ENCODE data around the gene REXO1. TPM values are rescaled to one million over a fixed set of nuclear protein-coding genes. Genes with fewer than 3 reads are reported as not detected.
"Not testable (repeated sequence)": the region's sequence is repeated elsewhere in the genome, so short reads cannot be mapped to it uniquely, and the experiment has no call there.

REXO1 gene
- 2.4 and 3.8 TPM in 2 replicates for total RNA-seq

- DNase-seq (ENCODE audit: low read depth), result peak; percentile 86
- no peak for FAIRE-seq
- H3K27me3 ChIP-seq (ENCODE audit: control insufficient read depth, insufficient read depth, low read length), result no peaks in the 10 kb centered on the region
- H3K36me3 ChIP-seq (ENCODE audit: control insufficient read depth, insufficient read depth, low read length), result peaks cover 10% of the 10 kb centered on the region
- peak; percentile 88 for TF ChIP-seq CTCF (IDR thresholded peaks at IDR 0.05; ENCODE audit: insufficient read depth, low read length, severe bottlenecking)
- peak within 1 kb of the TSS; percentile 99 for H3K4me3 ChIP-seq (ENCODE audit: low read depth, low read length)
Observed at GRCh38 chr19:1848399-1849131, at the start of gene REXO1. TSS of gene REXO1 (minus strand) at chr19:1848483. CDS start at chr19:1848358, 125 bp downstream.

GRCh38 chr19:1896508-1896907 is 48.2 kb upstream of the REXO1 start:
- no peaks in the 10 kb centered on the region for H3K27me3 ChIP-seq (ENCODE audit: control insufficient read depth, insufficient read depth, low read length)
- H3K4me3 ChIP-seq (ENCODE audit: low read depth, low read length), result no peak overlapping the region
- DNase-seq (ENCODE audit: low read depth) (no peak), FAIRE-seq (no peak)
- no peaks in the 10 kb centered on the region for H3K36me3 ChIP-seq (ENCODE audit: control insufficient read depth, insufficient read depth, low read length)
- no peak for TF ChIP-seq CTCF (IDR thresholded peaks at IDR 0.05; ENCODE audit: insufficient read depth, low read length, severe bottlenecking)

GRCh38 chr19:1893791-1894190 is 45.5 kb upstream of the REXO1 start:
- no peak for DNase-seq (ENCODE audit: low read depth)
- Histone ChIP-seq H3K27me3 (ENCODE audit: control insufficient read depth, insufficient read depth, low read length) (no peaks in the 10 kb centered on the region), H3K4me3 (ENCODE audit: low read depth, low read length) (no peak overlapping the region), H3K36me3 (ENCODE audit: control insufficient read depth, insufficient read depth, low read length) (no peaks in the 10 kb centered on the region)
- TF ChIP-seq CTCF (IDR thresholded peaks at IDR 0.05; ENCODE audit: insufficient read depth, low read length, severe bottlenecking), result no peak
- FAIRE-seq, result no peak

- no peaks in the 10 kb centered on the region for H3K36me3 ChIP-seq (ENCODE audit: control insufficient read depth, insufficient read depth, low read length)
- FAIRE-seq (no peak), DNase-seq (ENCODE audit: low read depth) (no peak)
- TF ChIP-seq CTCF (IDR thresholded peaks at IDR 0.05; ENCODE audit: insufficient read depth, low read length, severe bottlenecking), result no peak
- no peaks in the 10 kb centered on the region for H3K27me3 ChIP-seq (ENCODE audit: control insufficient read depth, insufficient read depth, low read length)
- H3K4me3 ChIP-seq (ENCODE audit: low read depth, low read length), result no peak overlapping the region
Observed at GRCh38 chr19:1889907-1890306, 41.6 kb upstream of the REXO1 start.

GRCh38 chr19:1888385-1888784 is 40.1 kb upstream of the REXO1 start:
- TF ChIP-seq CTCF (IDR thresholded peaks at IDR 0.05; ENCODE audit: insufficient read depth, low read length, severe bottlenecking), result no peak
- DNase-seq (ENCODE audit: low read depth) (no peak), FAIRE-seq (no peak)

GRCh38 chr19:1886360-1886759 is 38.1 kb upstream of the REXO1 start:
- FAIRE-seq; DNase-seq (ENCODE audit: low read depth); H3K36me3 ChIP-seq (ENCODE audit: control insufficient read depth, insufficient read depth, low read length); H3K27me3 ChIP-seq (ENCODE audit: control insufficient read depth, insufficient read depth, low read length); H3K4me3 ChIP-seq (ENCODE audit: low read depth, low read length): not testable (repeated sequence)

More at GRCh38 chr19:1888385-1888784, 40.1 kb upstream of the REXO1 start:
- H3K36me3 ChIP-seq (ENCODE audit: control insufficient read depth, insufficient read depth, low read length), result no peaks in the 10 kb centered on the region
- no peaks in the 10 kb centered on the region for H3K27me3 ChIP-seq (ENCODE audit: control insufficient read depth, insufficient read depth, low read length)
- no peak overlapping the region for H3K4me3 ChIP-seq (ENCODE audit: low read depth, low read length)

GRCh38 chr19:1885398-1886119 is 37.3 kb upstream of the REXO1 start, which contains the start of gene ABHD17A:
TSS of gene ABHD17A (minus strand) at chr19:1885496. CDS start at chr19:1881566, 3,930 bp downstream.
- H3K4me3 ChIP-seq (ENCODE audit: low read depth, low read length), result peak within 1 kb of the TSS; percentile 97
- H3K36me3 ChIP-seq (ENCODE audit: control insufficient read depth, insufficient read depth, low read length); H3K27me3 ChIP-seq (ENCODE audit: control insufficient read depth, insufficient read depth, low read length); FAIRE-seq: not testable (repeated sequence)
- DNase-seq (ENCODE audit: low read depth), result peak; percentile 73

All from bronchial epithelial cell (primary cell).